ENCODE data around the gene TRIM16. TPM values are rescaled to one million over a fixed set of nuclear protein-coding genes. Genes with fewer than 3 reads are reported as not detected.

Gene TRIM16
- total and polyA plus RNA-seq, 4 donors: 8.1 to 20.3 (median 13.0) TPM

Other genes starting within 250 kb of the TRIM16 start
- 10 to 100 TPM; 16.3 to 19.5 TPM for gene CDRT4, start 216.7 kb downstream of the TRIM16 start, total RNA-seq
- gene CDRT4, start 216.7 kb downstream of the TRIM16 start, polyA plus RNA-seq: 10 to 100 TPM in 1 of 2 donors, 1 to 10 TPM in 1; 2.3 to 16.3 TPM
- gene TVP23C, start 120.8 kb downstream of the TRIM16 start, total RNA-seq: 10 to 100 TPM; 32.0 to 39.4 TPM
- 1 to 10 TPM; 2.4 to 9.7 TPM for gene TVP23C, start 120.8 kb downstream of the TRIM16 start, polyA plus RNA-seq
- gene FBXW10B, start 64.6 kb downstream of the TRIM16 start, total RNA-seq: 1 to 10 TPM in 1 of 2 donors, under 1 TPM in 1; 0.58 to 1.7 TPM
- 1 to 10 TPM in 1 of 2 donors, under 1 TPM in 1; 0.38 to 1.3 TPM for gene FBXW10B, start 64.6 kb downstream of the TRIM16 start, polyA plus RNA-seq
- gene ZNF286A, start 15.4 kb upstream of the TRIM16 start, total RNA-seq: 10 to 100 TPM; 13.5 to 19.9 TPM
- gene ZNF286A, start 15.4 kb upstream of the TRIM16 start, polyA plus RNA-seq: 10 to 100 TPM; 11.8 to 12.8 TPM
- not detected for gene TBC1D26, start 48.0 kb upstream of the TRIM16 start, total RNA-seq
- under 1 TPM in 1 of 2 donors, not detected in 1; 0.51 TPM for gene TBC1D26, start 48.0 kb upstream of the TRIM16 start, polyA plus RNA-seq